SW 1271 (cell line): Measurements from ENCODE around the gene PALLD.

ENCODE experiments used
- DNase-seq, 2 experiments: peaks; one replicate each; lab custom pipeline; 2025; lab: John Stamatoyannopoulos, UW

Gene PALLD

GRCh38 chr4:168732714-168733113 lies 235.9 kb downstream of the PALLD start:
- DNase-seq = no peak

DNA sequence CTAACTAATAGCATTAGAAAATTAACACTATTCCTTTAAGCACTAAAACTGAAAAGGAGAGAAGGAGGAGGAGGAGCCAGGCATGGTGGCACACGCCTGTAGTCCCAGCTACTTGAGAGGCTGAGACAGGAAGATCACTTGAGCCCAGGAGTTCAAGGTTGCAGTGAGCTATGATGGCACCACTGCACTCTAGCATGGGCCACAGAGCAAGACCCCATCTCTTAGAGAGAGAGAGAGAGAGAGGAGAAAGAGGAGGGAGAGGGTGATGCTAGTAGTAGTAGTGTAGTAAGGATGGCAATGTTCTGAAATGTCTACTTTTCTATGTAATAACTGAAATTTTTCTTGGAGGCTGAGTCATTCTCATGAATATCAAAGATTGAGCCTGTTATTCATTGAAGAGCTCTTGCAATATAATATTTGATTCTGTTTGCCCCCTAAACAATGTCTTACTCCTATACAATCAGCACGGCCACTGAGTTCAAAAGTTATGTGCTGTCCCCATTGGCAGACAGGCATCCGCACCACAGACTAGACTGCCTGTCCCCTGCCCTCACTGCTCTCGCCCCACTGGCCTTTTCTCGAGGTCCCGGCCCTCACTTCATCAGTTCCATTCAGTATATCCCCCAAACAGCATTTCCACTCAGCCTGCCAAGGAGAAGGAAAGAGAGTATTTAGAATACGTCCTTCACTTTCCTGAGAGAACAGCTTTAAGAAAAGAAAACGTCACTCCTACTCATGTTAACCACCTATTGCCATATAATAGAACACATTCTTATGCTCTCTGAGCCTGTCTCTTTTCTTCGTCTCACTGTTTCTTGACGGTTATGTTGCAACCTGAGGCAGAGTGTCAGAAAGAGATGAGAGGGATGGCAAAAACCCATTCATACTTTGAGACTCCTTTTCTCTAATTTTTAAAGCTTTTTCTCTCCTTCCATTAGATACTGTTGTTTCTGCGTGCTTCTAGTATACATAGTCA lies 238.1 kb downstream of the PALLD start:
- DNase-seq = no peak

DNA sequence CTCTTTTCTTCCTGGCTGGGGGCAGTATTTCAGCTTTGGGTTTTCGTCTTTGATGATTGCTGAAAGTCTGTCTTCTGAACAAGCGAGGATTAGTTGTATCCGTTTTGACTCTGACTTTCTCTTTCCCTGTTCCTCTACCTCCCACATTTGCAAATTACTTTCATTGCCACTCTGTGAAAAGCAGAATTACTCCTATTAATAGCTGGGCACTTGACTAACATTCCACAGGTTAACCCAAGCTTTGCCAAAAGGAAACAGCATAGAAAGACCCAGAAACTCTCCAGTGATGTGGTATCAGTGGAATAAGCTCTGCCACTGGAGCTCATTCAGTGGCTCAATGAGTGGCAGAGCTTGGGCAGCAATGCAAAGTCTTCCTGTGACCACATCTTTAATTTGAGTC lies 238.9 kb downstream of the PALLD start:
- DNase-seq = no peak

- no peak for DNase-seq
These were observed 240.3 kb downstream of the PALLD start for GRCh38 chr4:168736860-168737805.

- no peak for DNase-seq
These were observed 240.9 kb downstream of the PALLD start for GRCh38 chr4:168737806-168738172.

GRCh38 chr4:168739886-168740285 lies 243.0 kb downstream of the PALLD start:
- no peak for DNase-seq

GRCh38 chr4:168740691-168741090 lies 243.8 kb downstream of the PALLD start:
- no peak for DNase-seq

GRCh38 chr4:168741281-168742173 lies 244.7 kb downstream of the PALLD start:
- DNase-seq = no peak

DNA sequence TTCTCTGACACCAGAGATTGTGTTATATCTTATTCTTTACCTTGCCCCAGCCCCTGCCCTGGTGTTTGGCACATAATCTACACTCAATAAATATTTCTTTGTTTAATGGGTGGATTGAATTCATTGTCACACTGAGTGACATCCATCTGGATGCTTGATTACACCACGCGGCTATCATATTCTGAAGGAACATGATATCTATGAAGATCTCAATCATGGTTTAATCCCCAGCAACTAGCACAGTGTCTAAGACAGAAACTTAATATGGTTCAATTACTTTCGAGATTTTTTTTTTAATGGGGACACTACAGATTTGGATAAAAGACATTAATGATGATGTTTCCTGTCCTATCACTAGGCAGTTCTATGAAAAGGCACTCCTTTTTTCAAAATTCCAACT lies 246.3 kb downstream of the PALLD start:
- DNase-seq = no peak

DNA sequence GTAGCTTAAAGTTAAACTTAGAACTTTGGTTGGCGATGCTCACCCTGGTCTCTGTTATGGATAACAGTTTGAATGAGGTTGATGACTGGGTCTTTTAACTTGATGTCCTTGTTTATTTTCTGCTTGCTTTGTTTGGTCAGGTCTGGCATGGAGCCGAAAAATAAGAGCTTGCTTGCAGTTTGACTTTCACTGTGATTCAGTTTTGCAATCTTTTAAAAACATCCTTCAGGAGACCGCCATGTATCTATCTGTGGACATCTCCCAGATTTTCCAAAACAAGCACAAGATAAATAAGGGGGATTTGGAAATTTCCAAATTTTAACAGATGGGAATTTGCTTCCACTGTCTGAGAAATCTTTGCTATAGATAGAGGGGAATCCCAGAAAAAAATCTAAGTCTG lies 246.7 kb downstream of the PALLD start:
- DNase-seq = no peak

- DNase-seq = no peak
These were observed 247.2 kb downstream of the PALLD start for GRCh38 chr4:168744021-168744420.

DNA sequence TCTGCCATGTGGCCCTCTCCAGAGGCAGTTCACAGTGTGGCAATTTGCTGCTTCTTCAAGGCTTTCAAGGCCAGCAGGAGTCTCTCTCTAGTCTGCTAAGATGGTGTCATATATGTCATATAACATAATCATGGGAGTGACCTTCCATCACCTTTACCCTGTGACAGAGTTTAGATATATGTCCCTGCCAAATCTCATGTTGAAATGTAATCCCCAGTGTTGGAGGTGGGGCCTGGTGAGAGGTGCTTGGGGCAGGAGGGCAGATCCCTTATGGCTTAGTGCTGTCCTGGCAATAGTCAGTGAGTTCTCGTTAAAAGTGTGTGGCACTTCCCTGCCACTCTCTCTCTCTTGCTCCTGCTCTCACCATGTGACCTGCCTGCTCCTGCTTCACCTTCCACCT lies 252.0 kb downstream of the PALLD start:
- DNase-seq = no peak

DNA sequence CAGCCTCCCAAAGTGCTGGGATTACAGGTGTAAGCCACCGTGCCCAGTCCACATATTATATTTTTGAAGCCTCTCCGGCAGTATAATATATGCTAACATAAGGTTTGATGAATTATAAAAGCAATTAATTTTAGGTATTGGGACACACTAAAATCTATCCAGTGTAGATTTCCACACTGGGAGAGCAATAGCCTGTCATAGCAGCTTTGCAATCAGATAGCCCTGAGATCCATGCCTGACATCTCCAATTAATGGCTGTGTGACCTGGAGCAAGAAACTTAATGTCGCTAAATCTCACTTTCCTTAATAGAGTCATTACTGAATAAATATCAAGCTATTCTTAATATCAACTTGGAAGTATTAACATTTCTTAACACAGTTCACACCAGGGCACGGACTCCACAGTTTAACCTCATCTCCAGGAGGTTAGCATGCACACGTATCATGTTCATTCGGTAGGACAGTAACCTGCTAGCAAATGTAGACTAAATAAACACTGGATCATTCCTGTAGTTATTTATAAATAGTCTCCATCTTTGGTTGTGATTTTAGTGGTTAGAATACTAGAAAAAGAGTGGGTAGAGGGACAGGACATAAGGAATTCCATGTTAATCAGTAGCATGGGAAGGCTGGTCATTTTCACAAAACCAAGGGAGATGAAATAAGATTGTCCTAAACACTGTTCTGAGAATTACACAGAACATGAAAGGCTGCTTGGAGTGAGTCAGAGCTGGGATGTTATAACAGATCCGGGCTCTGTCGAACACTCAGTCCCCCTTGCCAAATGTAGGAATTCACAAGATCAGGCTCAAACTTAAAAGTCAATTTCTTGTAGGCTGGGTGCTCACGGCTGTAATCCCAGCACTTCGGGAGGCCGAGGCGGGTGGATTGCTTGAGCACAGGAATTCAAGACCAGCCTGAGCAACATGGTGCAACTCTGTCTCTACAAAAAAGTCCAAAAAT lies 254.7 kb downstream of the PALLD start:
- no peak for DNase-seq

DNA sequence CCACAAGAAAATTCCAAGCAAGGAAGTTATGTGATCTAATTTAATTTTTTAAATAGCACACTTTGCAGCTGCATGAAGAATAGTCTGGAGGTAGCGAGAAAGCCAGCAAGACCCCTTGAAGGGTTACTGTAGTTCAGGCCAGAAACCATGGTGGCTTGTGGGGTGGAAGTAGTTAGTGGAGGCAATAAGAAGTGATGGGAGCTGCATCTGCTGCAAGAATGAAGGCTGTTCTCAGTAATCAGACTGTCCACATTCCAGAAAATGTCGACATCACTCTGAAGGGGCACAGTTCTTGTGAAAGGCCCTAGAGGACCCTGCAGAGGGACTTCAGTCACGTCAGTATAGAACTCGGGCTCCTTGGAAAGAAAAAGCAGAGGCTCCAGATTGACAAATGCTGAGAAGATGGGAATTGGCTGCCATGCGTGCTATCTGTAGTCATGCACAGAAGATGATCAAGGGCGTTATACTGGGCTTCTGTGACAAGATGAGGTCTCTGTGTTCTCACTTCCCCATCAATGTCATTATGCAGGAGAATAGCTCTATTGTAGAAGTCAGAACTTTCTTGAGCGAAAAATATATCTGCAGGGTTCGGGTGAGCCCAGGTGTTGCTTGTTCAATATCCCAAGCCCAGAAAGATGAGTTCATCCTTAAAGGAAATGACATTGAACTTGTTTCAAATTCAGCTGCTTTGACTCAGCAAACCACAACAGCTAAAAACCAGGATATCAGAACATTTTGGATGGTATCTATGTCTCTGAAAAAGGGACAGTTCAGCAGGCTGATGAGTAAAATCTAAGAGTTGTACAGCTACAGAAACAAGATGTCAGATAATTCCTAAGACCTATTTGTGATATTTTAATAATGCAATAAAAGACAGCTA lies 259.0 kb downstream of the PALLD start:
- DNase-seq = no peak

- DNase-seq = no peak
These were observed 260.6 kb downstream of the PALLD start for GRCh38 chr4:168757500-168757899.

GRCh38 chr4:168758351-168758876 lies 261.6 kb downstream of the PALLD start:
- DNase-seq = no peak

DNA sequence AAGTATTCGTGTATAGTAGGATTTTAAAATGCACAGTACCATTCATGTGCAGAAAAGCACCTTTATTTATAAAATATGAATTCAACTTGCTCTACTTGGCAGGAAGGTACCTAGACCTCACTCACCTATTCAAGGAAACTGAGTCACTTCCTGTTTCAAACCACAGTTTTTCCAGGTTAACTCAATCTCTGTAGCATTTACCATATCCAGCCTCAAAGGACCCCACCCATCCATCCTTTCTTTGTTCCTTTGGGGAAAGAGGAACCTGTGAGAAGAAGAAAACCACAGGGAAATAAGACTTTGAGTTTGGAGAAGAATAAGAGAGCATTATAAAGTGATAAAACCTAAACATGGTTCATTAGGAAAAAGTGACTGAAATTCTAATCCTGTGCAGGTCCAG lies 262.5 kb downstream of the PALLD start:
- no peak for DNase-seq

DNA sequence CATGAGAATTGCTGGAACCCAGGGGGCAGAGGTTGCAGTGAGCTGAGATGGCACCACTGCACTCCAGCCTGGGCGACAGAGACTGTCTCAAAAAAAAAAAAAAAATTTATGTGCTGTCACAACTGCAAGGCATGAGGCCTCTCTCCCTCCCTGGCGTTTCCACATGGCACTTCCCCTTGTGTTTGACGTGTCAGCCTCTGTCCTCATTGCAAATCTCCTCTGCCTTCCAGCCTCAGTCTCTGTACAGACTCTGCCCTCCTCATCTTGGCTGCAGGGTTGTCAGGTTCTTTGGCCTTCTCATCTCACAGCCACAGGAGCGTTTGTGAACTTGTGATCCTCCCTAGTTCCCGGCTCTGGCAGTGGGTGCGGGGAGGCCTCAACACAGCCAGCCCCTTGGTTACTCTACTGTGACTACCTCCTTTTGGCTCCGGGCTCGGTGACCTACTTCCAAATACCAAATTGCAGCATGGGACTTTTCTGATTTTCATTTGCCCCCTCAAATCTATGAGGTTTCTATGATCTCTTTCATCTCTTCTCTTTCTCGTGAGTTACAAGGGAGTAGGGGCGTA lies 263.2 kb downstream of the PALLD start:
- no peak for DNase-seq

- no peak for DNase-seq
These were observed 264.2 kb downstream of the PALLD start for GRCh38 chr4:168761066-168761465.
